EL (cell line): ENCODE results near the gene EPAS1.
A peak's percentile ranks its signal among the peaks of the same experiment; 100 is the strongest.

Experiments used
- DNase-seq: peaks from one replicate; pipeline ENCODE4 v3.0.0-alpha.2; 2016

Gene EPAS1

GRCh38 chr2:46365913-46366667, 68.9 kb downstream of the EPAS1 start:
- DNase-seq: no peak

GRCh38 chr2:46366668-46367052, 69.5 kb downstream of the EPAS1 start:
- no peak for DNase-seq

GRCh38 chr2:46367286-46367685, 70.1 kb downstream of the EPAS1 start:
- DNase-seq: no peak

GRCh38 chr2:46368401-46368800, 71.2 kb downstream of the EPAS1 start:
- no peak for DNase-seq

GRCh38 chr2:46369783-46370182, 72.6 kb downstream of the EPAS1 start:
- DNase-seq: no peak

DNA sequence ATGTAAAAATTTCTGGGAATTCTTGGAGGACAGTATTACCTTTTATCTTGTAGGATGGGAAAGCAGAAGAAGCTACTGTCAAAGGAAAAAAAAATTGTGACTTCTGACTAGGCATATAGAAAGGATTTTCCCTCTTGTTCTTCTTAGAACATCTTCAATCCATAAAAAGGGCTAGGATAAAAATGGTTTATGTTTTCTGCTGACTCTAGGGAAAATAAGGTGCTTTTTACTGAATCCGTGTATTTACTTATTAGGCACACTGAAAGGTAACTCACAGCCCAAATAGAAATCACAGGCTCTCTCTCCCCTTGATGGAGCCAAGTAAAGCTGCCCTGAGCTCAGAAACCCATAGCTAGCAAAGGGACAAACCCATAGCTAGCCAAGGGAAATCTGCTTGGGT, 74.6 kb downstream of the EPAS1 start:
- DNase-seq: no peak

GRCh38 chr2:46372475-46372874, 75.3 kb downstream of the EPAS1 start:
- no peak for DNase-seq

DNA sequence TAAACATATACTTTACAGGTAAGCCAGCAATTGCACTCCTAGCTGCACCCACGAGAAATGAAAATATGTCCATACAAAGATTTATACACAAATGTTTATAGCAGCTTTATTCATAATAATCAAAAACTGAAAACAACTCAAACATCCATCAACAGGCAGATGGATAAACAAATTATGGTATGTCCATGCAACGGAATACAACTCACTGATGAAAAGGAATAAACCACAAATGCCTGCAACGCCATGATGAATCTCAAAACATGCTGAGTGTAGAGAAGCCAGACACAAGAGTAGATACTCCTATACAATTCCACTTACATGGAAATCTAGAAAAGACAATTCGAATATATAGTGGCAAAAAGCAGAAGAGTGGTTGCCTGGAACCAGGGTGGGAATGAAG, 76.0 kb downstream of the EPAS1 start:
- DNase-seq: no peak

GRCh38 chr2:46375566-46376125, 78.4 kb downstream of the EPAS1 start:
- DNase-seq: no peak

- DNase-seq: no peak
Measured at GRCh38 chr2:46376586-46376985, 79.4 kb downstream of the EPAS1 start.

- DNase-seq: no peak
Measured at GRCh38 chr2:46377101-46377581, 79.9 kb downstream of the EPAS1 start.

DNA sequence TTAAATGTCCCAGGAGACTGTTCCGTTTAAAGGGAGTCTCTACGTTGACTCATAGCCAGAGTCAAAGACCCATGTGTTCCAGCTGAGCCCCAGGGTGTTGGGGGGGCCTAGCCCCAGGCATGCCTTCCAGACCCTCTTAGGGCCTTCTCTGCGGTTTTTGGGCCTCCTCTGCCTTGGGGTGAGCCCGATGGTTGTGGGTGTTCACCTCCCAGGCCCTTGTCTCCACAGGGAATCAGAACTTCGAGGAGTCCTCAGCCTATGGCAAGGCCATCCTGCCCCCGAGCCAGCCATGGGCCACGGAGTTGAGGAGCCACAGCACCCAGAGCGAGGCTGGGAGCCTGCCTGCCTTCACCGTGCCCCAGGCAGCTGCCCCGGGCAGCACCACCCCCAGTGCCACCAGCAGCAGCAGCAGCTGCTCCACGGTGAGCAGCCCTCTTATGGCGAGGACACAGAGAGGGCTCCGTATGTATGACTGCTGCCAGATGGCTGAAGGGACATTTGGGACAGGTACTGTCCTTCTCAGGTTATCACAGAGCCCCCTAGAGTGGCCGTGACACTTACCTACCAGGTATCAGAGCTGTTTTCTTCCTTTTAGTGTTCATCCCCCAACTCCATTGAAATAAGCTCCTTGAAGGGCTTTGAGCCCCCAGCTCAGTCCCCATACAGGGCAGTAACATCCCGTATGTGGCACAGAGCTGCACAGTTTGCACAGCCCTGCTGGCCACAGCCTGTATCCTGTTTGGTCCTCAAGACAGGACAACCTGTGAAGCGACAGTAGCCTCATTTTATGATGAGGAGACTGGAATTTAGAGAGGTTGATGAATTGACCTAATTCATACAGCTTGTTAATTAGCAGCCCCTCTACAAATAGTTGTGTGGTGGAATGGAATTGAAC, 80.7 kb downstream of the EPAS1 start:
- DNase-seq: no peak

- DNase-seq: no peak
Measured at GRCh38 chr2:46378616-46379015, 81.4 kb downstream of the EPAS1 start.

GRCh38 chr2:46379213-46380037, 82.2 kb downstream of the EPAS1 start:
- no peak for DNase-seq

DNA sequence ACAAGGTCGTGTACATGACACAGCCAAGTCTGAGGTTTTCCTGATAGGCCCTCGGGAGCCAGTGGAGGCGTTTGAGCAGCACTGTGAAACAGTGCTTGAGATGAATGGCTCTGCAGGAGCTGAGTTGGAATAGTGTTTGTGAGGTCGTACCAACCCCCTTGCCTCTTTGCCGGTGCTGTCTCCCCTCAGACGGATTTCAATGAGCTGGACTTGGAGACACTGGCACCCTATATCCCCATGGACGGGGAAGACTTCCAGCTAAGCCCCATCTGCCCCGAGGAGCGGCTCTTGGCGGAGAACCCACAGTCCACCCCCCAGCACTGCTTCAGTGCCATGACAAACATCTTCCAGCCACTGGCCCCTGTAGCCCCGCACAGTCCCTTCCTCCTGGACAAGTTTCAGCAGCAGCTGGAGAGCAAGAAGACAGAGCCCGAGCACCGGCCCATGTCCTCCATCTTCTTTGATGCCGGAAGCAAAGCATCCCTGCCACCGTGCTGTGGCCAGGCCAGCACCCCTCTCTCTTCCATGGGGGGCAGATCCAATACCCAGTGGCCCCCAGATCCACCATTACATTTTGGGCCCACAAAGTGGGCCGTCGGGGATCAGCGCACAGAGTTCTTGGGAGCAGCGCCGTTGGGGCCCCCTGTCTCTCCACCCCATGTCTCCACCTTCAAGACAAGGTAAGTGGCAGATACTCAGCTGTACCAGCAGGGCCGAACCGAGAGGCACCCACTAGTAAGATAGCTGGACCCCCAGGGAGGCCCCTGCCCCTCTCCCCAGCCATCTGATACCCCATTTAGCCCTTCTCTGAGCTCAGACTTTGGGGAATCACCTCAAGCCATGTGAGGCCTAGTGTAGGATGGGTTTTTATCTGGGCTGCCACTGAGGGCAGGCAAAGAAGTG, 83.1 kb downstream of the EPAS1 start:
- no peak for DNase-seq

- DNase-seq: peak; percentile 42
Measured at GRCh38 chr2:46381263-46381849, 84.1 kb downstream of the EPAS1 start.

DNA sequence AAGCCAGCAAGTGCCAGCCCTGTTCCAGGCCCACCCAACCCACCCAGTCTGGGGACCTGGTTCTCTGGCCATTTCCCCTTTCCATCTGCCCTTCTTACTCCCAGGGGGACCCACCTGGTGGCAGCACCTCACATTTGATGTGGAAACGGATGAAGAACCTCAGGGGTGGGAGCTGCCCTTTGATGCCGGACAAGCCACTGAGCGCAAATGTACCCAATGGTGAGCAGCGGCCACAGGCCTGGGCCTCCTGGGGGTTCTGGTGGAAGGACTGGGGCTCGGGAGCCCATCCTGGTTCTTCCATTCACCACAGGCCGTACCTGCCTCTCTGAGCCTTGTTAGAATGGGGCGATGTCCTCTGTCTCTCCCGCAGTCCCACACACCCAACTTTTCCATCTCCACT, 84.7 kb downstream of the EPAS1 start:
- no peak for DNase-seq

GRCh38 chr2:46382331-46383112, 85.3 kb downstream of the EPAS1 start:
- no peak for DNase-seq

DNA sequence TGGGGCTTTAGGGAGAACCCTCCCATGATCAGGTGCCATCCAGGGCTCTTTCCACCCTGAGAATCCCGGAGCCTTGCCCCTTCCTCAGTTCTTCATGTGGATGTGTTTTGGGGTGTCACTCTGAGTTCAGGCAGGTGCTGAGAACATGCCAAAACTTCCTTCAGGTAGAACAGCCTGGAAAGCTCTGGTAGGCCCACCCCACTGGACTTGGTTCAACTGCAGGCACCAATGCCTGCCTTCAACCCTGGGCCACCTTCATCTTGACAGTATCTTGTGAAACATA, 85.8 kb downstream of the EPAS1 start:
- no peak for DNase-seq

- DNase-seq: no peak
Measured at GRCh38 chr2:46383784-46384456, 86.7 kb downstream of the EPAS1 start.
